GM12878 (cell line): Measurements from ENCODE around the gene SDR9C7. TPM values are rescaled to one million over a fixed set of nuclear protein-coding genes. Genes with fewer than 3 reads are reported as not detected.
"Not testable (repeated sequence)": the region's sequence is repeated elsewhere in the genome, so short reads cannot be mapped to it uniquely, and the experiment has no call there.

Experiments used
- ATAC-seq: fragments of 200-7000 bp; cut with Tn5 transposase; 3 replicates; pipeline ENCODE4 v1.9.1; 2020; ENCODE audit warnings: mild to moderate bottlenecking, moderate library complexity
- BruUV-seq: library from RNA; stranded (reverse); fragments of 400-500 nt; replicated peaks from 2 replicates; lab custom pipeline; 2021; lab: Mats Ljungman, UMichigan
- CTCF ChIA-PET: fragments of 300-600 bp; sonication (Branson Sonifier 250); formaldehyde crosslinking; extraction: SDS; loops from one replicate; lab custom pipeline; 2021; ENCODE audit warnings: inconsistent platforms; lab: Yijun Ruan, JAX
- POLR2A ChIA-PET: fragments of 350-600 bp; formaldehyde crosslinking; extraction: SDS; loops from one replicate; lab custom pipeline; 2021; ENCODE audit warnings: inconsistent platforms; lab: Charles Lee
- RAD21 ChIA-PET: fragments of 300-600 bp; sonication (Branson Sonifier 250); formaldehyde crosslinking; loops from one replicate; lab custom pipeline; 2023; ENCODE audit warnings: antibody characterized with exemption; ENCODE audit not compliant: unreplicated experiment; lab: Charles Lee
- SMC1A ChIA-PET: fragments of 300-600 bp; sonication (Branson Sonifier 250); formaldehyde crosslinking; loops from one replicate; lab custom pipeline; 2023; ENCODE audit not compliant: unreplicated experiment, uncharacterized antibody; lab: Charles Lee
- DNase-seq: peaks from one replicate; pipeline ENCODE4 v3.0.0-alpha.2; 2011; ENCODE audit warnings: low read depth, low spot score
- FAIRE-seq: peaks from 3 replicates; lab custom pipeline; 2011; peaks lifted over from hg19 to GRCh38; lab: Jason Lieb, UNC
- H2AFZ ChIP-seq: 2 replicates; pipeline ENCODE4 v1.6.0; 2011; ENCODE audit warnings: low read depth, low read length, control low read depth; ENCODE audit not compliant: control insufficient read depth
- H3K27ac ChIP-seq: 2 replicates; pipeline ENCODE4 v1.5.1; 2011; ENCODE audit warnings: control low read depth; ENCODE audit not compliant: control insufficient read depth, insufficient read depth
- H3K27me3 ChIP-seq, 2 experiments: replicated peaks in 1 of 2; 2 replicates each; pipeline versions ENCODE4 v1.6.0 to v1.6.1; 2011; ENCODE audit warnings: low read length in 1 of 2; ENCODE audit not compliant: control insufficient read depth in 2 of 2, insufficient read depth in 2 of 2
- H3K36me3 ChIP-seq, 2 experiments: 2 replicates each; pipeline ENCODE4 v1.5.1; 2011; ENCODE audit warnings: low read length in 1 of 2; ENCODE audit not compliant: control insufficient read depth in 2 of 2, insufficient read depth in 2 of 2
- H3K4me1 ChIP-seq: 2 replicates; pipeline ENCODE4 v1.6.1; 2011; ENCODE audit warnings: mild to moderate bottlenecking, low read length, moderate library complexity, mixed read lengths; ENCODE audit not compliant: control insufficient read depth, insufficient read depth
- H3K4me2 ChIP-seq: 2 replicates; pipeline ENCODE4 v1.6.0; 2011; ENCODE audit warnings: control low read depth; ENCODE audit not compliant: control insufficient read depth, insufficient read depth
- H3K4me3 ChIP-seq: fragments of 200-600 bp; sonication (generic); 2 replicates; pipeline ENCODE4 v1.5.1; 2016
- H3K79me2 ChIP-seq: 2 replicates; pipeline ENCODE4 v1.6.0; 2011; ENCODE audit warnings: low read length; ENCODE audit not compliant: control insufficient read depth, insufficient read depth
- H3K9ac ChIP-seq: 2 replicates; pipeline ENCODE4 v1.8.0; 2011; ENCODE audit warnings: low read length, control low read depth, mixed read lengths; ENCODE audit not compliant: control insufficient read depth, insufficient read depth
- H3K9me3 ChIP-seq: replicated peaks from 3 replicates; pipeline ENCODE4 v1.5.1; 2011; ENCODE audit warnings: mild to moderate bottlenecking, low read length; ENCODE audit not compliant: control insufficient read depth, insufficient read depth
- H4K20me1 ChIP-seq: 2 replicates; pipeline ENCODE4 v1.6.0; 2011; ENCODE audit not compliant: control insufficient read depth, insufficient read depth
- WGBS: methylation state at CpG from one replicate; pipeline ENCODE4 v1.1.6; 2016; ENCODE audit warnings: low lambda C conversion rate; ENCODE audit not compliant: insufficient replicate concordance, insufficient coverage; ENCODE audit errors: missing lambda C conversion rate; 5-methylcytosine and 5-hydroxymethylcytosine counted together
- in situ Hi-C: fragments of 300-500 bp; cut with MboI; formaldehyde crosslinking; loops from 9 replicates; pipeline ENCODE4 v1.14.3; 2018; ENCODE audit warnings: mixed read lengths
- intact Hi-C: fragments of 100-400 bp; cut with micrococcal nuclease; formaldehyde crosslinking; loops from one replicate; pipeline ENCODE4 v1.14.2; 2022; ENCODE audit not compliant: unreplicated experiment
- polyA plus RNA-seq, 11 experiments: library from polyadenylated mRNA; depleted of rRNA in 4 of 11; unstranded in 6 of 11; stranded (reverse) in 5 of 11; fragments of >200 nt; fragmentation: Nextera tagmentation in 4 of 11; fragmentation: Illumina TruSeq in 1 of 11; extraction: Ambion mirVana in 4 of 11; extraction: Trizol in 1 of 11; gene quantifications; 1 replicate in 1 of 11; 2 replicates in 10 of 11; pipeline versions ENCODE4 v1.2.1 to v1.2.3, GENCODE V29; 2011 to 2016; ENCODE audit warnings: inconsistent platforms in 2 of 11, missing spikeins in 2 of 11, low read depth in 1 of 11
- total RNA-seq, 4 experiments: library from RNA; depleted of rRNA in 3 of 4; stranded (reverse); fragments of >200 nt in 3 of 4; fragmentation: Illumina TruSeq in 1 of 4; extraction: Trizol in 1 of 4; gene quantifications; 2 replicates each; pipeline versions ENCODE4 v1.2.1 to v1.2.3, GENCODE V29; 2013 to 2021

The SDR9C7 gene
- total and polyA plus RNA-seq, 10 of the 15 experiments (the other 5 are each of a cell fraction or from before 2014, with no cell fraction given), result 0.04 TPM; not detected in 9

DNA sequence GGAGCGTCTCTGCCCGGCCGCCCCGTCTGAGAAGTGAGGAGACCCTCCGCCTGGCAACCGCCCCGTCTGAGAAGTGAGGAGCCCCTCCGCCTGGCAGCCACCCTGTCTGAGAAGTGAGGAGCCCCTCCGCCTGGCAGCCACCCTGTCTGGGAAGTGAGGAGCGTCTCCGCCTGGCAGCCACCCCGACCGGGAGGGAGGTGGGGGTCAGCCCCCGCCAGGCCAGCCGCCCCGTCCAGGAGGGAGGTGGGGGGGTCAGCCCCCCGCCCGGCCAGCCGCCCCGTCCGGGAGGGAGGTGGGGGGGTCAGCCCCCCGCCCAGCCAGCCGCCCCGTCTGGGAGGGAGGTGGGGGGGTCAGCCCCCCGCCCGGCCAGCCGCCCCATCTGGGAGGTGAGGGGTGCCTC, 29.3 kb upstream of the SDR9C7 start:
- H3K4me2 ChIP-seq, H4K20me1 ChIP-seq, BruUV-seq, H3K4me1 ChIP-seq, H3K27me3 ChIP-seq, SMC1A ChIA-PET, H3K9me3 ChIP-seq, H3K4me3 ChIP-seq, FAIRE-seq, H3K9ac ChIP-seq, in situ Hi-C loops, CTCF ChIA-PET, RAD21 ChIA-PET, H3K79me2 ChIP-seq, ATAC-seq, H3K36me3 ChIP-seq, DNase-seq, intact Hi-C loops, H2AFZ ChIP-seq, POLR2A ChIA-PET, H3K27ac ChIP-seq: not testable (repeated sequence)
- 89% methylated on average over 8 of the region's 27 CpGs for WGBS

DNA sequence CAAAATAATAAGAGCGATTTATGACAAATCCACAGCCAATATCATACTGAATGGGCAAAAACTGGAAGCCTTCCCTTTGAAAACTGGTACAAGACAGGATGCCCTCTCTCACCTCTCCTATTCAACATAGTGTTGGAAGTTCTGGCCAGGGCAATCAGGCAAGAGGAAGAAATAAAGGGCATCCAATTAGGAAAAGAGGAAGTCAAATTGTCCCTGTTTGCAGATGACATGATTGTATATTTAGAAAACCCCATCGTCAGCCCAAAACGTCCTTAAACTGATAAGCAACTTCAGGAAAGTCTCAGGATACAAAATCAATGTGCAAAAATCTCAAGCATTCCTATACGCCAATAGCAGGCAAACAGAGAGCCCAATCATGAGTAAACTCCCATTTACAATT, 28.0 kb upstream of the SDR9C7 start:
- POLR2A ChIA-PET, intact Hi-C loops, H3K27ac ChIP-seq, H3K4me2 ChIP-seq, H3K79me2 ChIP-seq, H2AFZ ChIP-seq, SMC1A ChIA-PET, BruUV-seq, H3K9me3 ChIP-seq, DNase-seq, in situ Hi-C loops, FAIRE-seq, H3K27me3 ChIP-seq, H3K4me1 ChIP-seq, RAD21 ChIA-PET, ATAC-seq, H3K36me3 ChIP-seq, H4K20me1 ChIP-seq, CTCF ChIA-PET, H3K4me3 ChIP-seq, H3K9ac ChIP-seq: not testable (repeated sequence)
- 37% methylated on average over 4 of the region's 4 CpGs for WGBS
